Stimulated activated CD8-positive, alpha-beta memory T cell treated with anti-CD3 and anti-CD28 coated beads, Interleukin-2, amount 100 ng/mL, for 48 hours (primary cell): Measurements from ENCODE around the gene TTC19.

ENCODE experiments used
- DNase-seq, 2 donors: peaks; one replicate each; pipeline ENCODE4 v3.0.0-alpha.2; 2020; ENCODE audit warnings: low read depth in 2 of 2

Gene TTC19, protein sequence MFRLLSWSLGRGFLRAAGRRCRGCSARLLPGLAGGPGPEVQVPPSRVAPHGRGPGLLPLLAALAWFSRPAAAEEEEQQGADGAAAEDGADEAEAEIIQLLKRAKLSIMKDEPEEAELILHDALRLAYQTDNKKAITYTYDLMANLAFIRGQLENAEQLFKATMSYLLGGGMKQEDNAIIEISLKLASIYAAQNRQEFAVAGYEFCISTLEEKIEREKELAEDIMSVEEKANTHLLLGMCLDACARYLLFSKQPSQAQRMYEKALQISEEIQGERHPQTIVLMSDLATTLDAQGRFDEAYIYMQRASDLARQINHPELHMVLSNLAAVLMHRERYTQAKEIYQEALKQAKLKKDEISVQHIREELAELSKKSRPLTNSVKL

DNA sequence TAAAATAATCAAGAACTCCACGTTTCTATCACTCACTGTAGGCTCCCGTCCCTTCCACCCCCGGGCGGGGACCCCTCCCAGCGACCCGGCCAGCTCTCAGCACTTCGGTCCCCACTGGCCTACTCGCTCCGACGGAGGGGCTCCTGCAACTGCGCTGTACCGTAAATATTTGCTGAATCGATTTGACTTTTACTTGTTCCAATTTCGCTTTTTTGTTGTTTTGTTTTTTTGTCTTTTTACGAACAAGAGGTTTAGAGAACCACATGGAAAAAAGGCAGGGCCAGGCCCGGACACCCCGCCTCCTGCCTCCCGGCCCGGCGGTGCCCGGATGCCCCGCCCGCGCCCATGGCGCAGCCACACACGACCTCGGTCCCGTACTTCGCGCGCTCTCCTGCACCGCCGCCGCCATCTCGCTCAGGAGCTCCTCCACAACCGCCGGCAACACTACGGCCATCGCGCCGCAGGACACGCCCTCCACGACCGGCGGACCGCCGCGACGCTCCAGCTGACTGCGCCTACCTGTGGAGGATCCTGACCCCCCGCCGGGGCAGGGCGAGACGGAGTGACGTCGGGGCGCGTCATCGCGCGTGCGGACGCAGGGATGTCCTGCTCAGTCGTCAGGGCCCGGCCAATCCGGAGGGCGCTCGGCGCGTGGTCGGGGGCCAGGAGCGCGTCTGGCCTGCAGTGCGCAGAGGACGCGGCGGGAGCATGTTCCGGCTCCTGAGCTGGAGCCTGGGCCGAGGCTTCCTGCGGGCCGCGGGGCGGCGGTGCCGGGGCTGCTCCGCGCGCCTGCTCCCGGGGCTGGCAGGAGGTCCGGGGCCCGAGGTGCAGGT is at the start of gene TTC19, which contains the start of gene ZSWIM7:
Gene TTC19, plus strand, starts transcription at position 684 of the 833 bp plus-strand sequence. Its CDS starts 25 bp downstream, at position 709.
Gene ZSWIM7, minus strand, starts transcription at position 564 of the 833 bp plus-strand sequence. Its CDS starts 110 bp downstream, at position 454.
- DNase-seq = peak; percentile 94 to 96

DNA sequence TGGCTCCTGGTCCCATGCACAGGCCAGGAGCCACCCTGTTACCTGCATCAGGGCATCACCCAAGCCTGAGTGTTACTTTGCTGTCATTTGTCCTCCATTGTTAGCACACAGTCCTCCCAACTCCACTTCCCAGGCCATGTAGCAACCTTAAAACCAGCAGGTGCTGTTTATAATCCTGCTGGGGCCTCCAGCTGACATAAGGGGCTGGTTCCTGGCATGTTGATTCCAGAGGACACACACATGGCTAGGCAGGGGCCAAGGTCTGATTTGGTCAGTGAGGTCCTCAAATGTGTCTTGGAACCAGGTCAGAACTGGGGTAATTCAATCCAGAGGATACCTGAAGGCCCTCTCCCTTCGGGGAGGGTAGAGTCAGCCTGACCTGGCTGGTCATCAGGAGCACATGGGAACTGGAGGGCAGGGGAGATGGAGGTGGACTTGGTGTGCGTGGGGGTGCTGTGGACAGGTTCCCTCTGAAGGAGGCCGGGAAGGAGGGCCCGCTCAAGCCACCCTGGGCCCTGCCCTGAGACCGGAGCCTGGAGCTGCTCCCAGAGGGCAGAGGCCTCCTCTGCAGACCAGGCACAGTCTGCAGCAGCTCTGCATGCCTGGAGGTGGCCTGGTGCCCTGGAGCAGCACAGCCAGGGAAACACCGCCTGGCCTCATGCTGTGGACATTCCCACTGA is 48.1 kb upstream of the TTC19 start:
- DNase-seq = no peak

DNA sequence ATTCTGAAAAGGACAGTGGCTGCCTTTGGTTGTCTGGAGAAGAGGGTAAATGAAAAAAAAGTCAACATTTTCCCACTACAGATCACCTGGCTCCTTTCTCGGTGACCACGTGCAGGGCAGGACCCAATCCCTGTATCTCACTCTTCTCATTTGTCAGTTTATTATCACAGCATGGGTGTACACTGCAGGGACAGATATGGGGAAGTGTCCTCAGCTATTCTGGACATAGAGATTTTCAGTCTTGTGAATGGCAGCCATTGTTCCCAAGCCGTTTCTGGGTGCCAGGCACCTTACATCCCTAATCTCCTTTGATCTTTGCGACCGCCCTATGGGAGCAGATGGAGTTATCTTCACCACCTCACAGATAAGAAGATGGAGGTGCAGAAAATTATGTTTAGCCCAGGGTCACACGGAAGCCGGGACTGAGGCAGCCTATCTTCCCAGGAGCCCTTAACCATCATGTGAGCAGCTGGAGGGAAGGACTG is 47.5 kb upstream of the TTC19 start:
- no peak for DNase-seq

DNA sequence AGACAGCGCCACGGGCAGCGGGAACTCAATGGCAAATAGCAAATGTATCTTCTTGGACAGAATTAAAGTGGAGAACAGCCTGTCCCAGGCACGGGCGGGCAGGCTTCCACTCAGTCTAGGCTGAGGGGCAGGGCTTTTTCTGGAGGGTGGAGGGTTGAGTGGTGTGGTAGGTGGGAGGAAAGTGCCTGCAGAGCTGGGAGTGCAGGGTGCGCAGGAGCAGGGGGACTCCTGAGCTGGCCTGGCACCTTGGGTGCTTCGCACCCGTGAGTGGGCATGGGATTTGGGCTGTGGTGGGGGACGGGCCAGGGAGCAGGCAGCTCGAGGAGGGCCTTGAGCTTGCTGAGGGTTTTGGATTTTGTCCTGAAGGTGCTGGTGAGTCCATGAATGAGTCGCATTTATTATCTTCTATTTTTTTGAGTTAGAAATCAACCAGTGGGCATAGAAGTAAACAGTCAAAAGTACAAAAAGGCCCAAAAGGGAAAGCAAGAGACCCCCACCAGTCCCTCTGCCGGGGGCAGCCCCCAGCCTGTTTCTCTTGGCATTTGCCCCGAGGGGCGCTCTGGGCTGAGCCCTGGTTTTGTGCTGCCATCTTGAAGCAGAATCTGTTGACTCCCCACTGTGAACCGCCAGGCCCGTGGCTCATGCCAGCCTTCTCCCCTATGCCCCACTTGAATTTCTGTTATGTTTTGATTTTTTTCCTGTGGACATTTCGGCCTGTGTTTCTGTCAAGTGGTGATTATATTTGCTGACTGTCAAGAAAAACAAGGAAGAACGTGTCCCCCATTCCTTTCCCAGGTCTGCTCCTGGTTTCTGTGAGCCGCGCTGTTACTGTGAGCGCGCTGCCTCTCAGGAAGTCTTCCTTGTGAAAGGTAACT is 46.5 kb upstream of the TTC19 start:
- no peak for DNase-seq

DNA sequence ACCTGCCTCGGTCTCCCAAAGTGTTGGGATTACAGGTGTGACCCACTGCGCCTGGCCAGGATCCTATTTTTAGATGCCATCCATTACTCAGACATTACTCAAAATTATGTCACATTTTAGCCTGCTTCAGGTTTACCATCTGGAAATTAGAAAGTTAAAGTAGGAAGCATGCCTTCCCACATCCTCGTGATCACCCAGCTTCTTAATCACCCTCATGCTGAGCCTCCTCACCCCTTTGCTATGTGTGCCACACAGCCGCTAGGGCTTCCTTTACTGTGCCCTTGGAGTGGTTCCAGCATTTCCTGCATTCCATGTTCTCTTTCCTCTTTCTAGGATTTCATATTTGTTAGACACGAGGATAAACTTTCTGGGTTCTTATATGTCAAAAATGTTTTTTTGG is 45.4 kb upstream of the TTC19 start:
- DNase-seq = no peak

DNA sequence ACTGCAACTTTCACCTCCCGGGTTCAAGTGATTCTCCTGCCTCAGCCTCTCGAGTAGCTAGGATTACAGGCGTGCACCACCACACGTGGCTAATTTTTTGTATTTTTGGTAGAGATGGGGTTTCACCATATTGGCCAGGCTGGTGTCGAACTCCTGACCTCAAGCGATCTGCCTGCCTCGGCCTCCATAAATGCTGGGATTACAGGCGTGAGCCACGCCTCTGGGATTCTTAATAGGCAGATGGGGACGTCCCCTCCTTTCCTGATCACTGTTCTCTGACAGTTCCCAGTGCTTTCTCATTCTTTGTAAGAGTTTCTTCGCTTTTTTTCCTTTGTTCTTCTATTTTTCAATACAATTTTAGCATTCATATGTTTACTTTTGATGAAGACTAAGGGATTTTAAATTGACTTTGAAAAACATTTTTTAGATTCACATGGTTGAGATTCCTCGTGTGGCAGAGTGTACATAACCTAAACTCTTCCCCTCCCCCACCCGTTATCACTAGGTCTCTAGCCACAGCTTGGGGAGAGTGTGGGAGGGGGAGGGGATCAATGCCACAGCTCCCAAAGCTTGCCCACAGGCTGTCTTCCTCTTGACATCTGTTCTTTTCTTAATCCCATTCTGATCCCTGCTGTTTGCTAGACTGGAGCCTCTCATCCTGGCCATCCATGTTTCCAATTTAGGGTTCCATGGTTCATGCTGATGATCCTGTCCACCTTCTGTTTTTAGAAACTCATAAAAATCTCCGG is 43.7 kb upstream of the TTC19 start:
- DNase-seq = no peak

DNA sequence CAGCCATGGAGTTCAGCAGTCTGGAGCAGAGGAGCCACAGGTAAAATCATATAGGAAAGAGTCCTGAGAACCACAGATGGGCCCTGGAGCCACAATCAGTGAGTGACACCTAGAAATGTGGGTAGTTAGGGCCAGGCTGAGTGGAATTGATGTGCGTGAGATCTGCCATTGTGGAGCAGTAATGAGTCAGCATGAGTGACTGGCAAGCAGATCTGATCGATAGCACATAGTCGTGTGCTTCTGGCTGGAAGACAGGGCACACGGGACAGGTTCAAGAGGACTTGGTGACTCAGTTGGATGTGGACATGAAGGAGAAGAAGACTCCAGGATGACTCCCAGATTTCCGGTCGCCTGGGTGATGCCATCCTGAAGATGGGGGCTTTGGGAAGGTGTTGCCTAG is 42.4 kb upstream of the TTC19 start:
- DNase-seq = peak in 1 of 2 donors; percentile 33

DNA sequence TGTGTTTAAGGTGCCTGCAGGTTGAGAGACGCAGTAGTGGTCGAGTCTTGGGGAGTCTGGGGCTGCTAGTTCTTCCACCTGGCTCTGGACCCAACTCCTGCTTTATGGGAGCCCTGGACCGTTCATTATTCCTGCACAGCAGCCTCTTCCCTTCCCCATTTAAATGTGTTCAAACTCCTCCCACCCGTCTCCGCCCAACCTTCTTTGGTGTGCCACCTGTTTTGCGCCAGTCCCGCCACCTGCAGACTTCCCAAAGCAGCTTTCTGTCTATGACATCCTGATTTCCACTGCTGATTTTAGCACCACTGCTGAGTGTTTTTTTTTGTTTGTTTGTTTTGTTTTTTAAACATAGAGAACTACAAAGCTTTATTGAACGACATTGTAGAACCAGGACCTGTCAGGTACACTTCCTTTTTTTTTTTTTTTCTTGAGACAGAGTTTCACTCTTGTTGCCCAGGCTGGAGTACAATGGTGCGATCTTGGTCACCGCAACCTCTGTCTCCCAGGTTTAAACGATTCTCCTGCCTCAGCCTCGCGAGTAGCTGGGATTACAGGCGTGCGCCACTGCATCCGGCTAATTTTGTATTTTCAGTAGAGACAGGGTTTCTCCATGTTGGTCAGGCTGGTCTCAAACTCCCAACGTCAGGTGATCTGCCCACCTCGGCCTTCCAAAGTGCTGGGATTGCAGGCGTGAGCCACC is 41.9 kb upstream of the TTC19 start:
- DNase-seq = no peak

DNA sequence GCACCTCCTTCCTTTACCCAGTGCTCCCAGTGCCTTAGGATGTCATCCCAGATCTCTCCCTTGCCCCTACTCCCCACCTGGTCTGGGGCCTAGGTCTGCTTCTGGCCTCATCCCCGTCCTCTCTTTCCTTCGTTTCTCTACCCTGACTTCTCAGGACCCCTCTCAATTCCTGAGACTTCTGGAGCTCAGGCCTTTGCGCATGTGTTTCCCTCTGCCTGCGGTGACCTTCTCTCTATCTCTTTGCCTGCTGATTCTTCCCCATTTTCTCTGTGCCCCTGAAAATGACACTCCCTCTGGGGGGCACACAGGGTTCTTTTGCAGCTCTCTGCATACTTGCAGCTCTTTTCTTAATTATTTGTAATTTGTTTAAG is 41.2 kb upstream of the TTC19 start:
- no peak for DNase-seq

DNA sequence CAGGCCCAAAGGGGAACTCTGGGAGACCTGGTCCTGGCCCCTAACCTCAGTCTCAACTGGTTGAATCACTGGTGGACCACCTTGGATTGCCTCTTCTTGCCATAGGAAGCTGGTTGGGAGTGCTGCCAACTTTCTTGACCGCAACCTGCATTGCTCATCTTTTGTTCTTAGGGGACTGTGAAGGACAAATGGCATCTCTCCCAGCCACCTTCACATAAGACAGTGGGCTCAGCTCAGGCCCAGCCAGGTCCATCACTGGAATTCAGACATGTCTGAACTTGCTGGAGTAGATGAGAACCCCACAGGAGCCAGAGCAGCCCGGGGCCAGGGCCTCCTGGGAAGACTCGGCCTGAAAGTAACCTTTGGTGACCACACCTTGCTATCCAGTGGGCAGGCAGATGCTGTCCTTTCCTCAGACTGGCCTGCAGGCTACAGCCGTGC is 35.9 kb upstream of the TTC19 start:
- DNase-seq = no peak

DNA sequence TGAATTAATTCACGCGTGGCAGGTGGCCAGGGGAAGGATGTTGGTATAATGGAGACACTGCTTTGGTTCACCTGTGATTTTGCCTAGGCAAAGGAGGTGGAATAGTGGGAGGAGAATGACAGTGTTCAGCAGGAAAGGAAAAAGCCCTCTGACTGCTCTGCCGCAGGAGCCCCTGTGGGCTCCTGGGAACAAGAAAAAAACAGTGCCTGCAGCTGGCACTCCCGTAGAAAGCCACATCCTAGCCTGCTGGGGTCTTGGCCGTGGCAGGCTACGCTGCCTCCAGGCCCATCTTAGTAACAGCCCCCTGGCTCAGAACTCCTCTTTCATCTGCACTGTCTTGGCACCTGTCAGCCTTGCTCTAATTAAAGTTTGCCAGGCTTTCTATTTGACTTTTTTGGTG is 34.1 kb upstream of the TTC19 start:
- no peak for DNase-seq

DNA sequence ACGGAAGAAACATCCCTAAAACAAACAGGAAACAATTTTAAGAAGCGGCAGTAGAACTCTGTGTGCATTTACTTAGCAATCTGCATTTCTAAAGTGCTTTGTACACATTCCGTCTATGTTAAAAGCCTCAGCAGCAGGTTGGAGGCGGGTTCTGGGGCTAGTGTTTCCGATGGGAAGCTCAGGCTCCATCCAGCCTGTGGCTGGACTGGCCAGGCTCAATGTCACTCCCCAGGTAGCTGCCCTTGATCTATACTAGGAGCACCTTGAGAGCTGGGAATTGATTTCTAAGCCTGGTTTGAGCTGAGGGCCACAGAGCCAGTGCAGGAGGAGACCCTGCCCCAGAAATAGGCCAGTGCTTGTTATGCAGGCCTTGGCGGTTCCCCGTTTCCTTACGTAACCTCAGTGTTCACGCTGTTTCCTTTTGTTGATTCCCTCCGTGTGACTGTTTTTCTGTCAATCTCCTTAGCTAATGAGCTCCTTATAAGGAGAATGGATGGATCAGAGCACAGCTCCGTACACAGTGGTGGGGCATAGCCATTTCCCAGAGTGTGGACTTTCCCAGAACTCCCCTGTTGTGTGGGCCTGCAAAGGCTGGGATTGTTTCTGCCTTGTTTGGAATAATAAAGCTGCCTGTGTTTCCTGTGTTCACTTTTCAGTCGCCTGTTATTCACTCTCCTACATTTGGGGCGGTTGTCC is 33.3 kb upstream of the TTC19 start:
- DNase-seq = no peak

DNA sequence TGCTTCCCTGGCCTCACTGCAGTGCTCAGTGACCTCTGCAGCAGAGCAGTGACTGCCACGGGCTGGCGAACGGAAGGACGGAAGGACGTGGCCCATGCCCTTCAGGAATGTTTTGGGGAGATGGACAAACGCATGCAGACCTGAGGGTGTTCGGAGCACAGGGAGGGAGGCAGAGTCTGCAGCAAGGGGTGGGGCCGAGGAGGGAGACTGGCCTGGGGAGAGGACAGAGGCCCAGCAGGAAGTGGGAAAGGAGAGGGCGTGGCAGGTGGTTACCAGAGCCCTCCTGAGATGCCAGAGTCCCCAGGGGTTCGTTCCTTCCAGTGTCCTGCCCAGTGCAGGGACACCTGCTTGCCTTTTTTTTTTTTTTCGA is 32.8 kb upstream of the TTC19 start:
- no peak for DNase-seq

DNA sequence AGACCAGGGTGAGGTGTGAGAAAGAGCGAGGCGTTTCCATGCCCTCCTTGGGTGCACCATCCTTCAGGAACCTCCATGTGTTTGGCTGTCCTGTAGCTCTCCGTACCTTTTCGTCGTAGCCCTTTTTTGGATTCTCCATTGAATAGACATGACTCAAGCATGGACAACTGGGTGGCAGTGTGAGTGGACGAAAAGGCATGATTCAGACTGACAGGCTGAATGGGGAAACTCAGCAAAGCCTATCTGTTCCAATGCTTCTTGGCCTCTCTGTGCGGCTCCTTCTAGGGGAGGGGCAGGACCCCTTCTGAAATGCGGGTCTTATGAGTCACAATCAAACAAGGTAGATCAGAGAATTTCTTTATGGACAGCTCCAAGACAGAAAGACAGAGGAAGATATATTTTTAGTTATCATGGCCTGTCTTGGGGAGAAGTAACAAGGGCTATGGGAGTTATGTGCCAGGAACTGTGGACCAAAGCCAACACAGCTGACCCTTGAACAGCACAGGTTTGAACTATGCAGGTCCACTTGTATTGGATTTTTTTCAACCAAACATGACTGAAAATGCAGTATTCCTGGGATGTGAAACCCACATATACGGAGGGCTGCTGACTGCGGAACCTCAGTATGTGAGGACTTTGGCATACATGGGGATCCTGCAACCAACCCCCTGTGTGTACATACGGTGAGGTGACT is 31.8 kb upstream of the TTC19 start:
- no peak for DNase-seq

DNA sequence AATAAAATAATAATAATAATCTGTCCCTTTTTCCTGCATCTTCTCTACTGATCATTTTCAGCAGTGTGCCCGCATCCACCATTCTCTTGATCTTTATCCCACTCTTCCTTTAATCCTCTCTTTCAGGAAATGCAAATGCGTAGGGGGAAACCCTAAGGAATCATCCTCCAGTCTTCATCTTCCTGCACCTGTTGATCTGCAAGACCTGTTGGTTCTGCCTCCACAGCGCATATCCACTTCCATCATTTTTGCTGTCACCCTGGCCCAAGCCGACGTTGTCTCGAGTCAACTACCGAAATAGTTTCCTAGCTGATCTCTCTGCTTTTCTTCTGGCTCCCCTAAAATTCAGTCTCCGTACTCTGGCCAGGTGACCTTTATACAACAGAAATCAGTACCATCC is 30.2 kb upstream of the TTC19 start:
- no peak for DNase-seq

DNA sequence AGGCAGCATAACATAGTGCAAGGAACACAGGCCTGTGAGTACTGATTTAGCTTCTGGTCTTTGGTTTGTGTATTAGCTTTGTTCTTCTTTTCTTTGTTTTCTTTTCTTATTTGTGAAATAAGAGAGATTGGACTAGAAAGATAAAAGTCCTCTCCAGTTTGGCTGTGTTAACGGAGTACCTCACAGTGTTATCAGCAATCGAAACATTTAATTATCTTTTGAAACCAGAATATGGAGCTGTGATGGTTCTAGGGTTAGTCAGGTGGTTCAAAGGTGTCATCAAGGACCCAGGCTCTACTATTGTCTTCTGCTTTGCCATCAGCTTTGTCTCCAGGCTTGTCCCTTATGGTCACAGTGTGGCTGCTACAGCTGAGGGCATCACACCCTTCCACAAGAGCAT is 29.1 kb upstream of the TTC19 start:
- DNase-seq = no peak

DNA sequence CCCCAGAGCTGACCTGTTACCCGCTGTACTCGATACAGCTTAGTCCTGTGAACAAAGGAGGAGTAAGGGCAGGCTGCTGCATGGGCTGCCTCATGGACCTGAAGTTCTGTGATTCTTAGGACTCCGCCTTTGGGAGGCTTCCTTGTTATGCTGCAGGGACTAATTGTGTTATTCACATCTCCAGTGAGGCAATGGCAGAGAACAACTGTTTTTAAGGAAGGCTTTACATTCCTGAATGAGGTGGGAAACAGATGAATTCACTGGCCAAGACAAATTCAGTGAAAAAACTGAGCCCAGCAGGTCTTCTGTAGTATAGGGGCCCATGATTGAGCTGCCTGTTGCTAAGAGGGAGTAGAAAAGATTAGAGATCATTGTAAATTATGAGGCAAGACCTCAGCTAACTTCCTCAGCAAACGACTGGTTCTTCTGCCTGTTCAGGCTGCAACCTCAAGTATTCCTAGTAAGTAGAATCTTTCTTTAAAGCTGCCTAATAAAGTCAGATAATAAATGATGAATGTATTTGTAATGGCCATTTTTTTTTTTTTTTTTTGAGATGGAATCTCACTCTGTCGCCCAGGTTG is 28.4 kb upstream of the TTC19 start:
- no peak for DNase-seq

DNA sequence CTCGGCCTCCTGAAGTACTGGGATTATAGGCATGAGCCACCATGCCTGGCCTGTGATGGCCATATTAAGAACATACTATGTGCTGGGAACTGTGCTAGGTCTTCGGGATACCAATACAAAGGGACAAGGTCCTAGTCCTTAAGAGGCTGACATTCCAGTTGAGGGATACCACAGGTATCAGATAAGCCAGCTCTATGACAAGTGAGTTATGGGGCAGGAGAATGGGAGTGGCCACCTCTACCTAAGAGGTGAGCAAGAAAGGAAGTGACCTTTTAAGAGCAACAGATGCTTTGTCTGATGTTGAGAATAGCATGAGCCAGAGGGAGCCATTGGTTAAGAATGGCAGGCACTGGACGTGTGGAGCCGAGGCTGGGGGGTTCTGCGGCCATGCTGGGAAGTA is 27.7 kb upstream of the TTC19 start:
- no peak for DNase-seq
